C4-2B (cell line): ENCODE data around the gene ADAM15.

Experiments used
- H3K27ac ChIP-seq: fragments of 450-650 bp; 2 replicates; pipeline ENCODE4 v1.5.1; 2017
- CTCF ChIP-seq: fragments of 450-650 bp; conservative IDR thresholded peaks from 2 replicates; pipeline ENCODE4 v1.5.1; 2017; ENCODE audit warnings: mild to moderate bottlenecking
- ZFX ChIP-seq: fragments of 450-650 bp; IDR thresholded peaks from 2 replicates; pipeline ENCODE4 v1.6.1; 2017

ADAM15 gene

GRCh38 chr1:155009742-155010141 lies 41.4 kb upstream of the ADAM15 start:
- H3K27ac ChIP-seq = peak overlapping the region; percentile 99
- TF ChIP-seq ZFX (no peak), CTCF (no peak)

- peak overlapping the region; percentile 6 for H3K27ac ChIP-seq
- TF ChIP-seq ZFX = no peak
- no peak for TF ChIP-seq CTCF
Measured at GRCh38 chr1:155010211-155010918, 40.8 kb upstream of the ADAM15 start.

GRCh38 chr1:155011004-155011416 lies 40.1 kb upstream of the ADAM15 start:
- no peak for TF ChIP-seq ZFX
- TF ChIP-seq CTCF = no peak
- H3K27ac ChIP-seq = peak overlapping the region; percentile 6

- peak overlapping the region; percentile 16 for H3K27ac ChIP-seq
- TF ChIP-seq ZFX = no peak
- TF ChIP-seq CTCF = no peak
Measured at GRCh38 chr1:155011437-155012025, 39.6 kb upstream of the ADAM15 start.

GRCh38 chr1:155012026-155012546 lies 39.0 kb upstream of the ADAM15 start:
- TF ChIP-seq CTCF (no peak), ZFX (no peak)

GRCh38 chr1:155012776-155013602 lies 38.1 kb upstream of the ADAM15 start:
- no peak for TF ChIP-seq ZFX
- TF ChIP-seq CTCF = no peak
- peak overlapping the region; percentile 16 for H3K27ac ChIP-seq

More at GRCh38 chr1:155012026-155012546, 39.0 kb upstream of the ADAM15 start:
- peak overlapping the region; percentile 16 for H3K27ac ChIP-seq
